Smooth muscle cell (in vitro differentiated cells): ENCODE data around the gene FNDC3A. TPM values are rescaled to one million over a fixed set of nuclear protein-coding genes. Genes with fewer than 3 reads are reported as not detected.
A peak's percentile ranks its signal among the peaks of the same experiment; 100 is the strongest.

Experiments used
- DNase-seq: peaks from one replicate; lab custom pipeline; 2025; ENCODE audit not compliant: unreplicated experiment; lab: John Stamatoyannopoulos, UW
- H2AFZ ChIP-seq: fragments of 200-600 bp; sonication (generic); 2 replicates; pipeline ENCODE4 v1.6.0; 2016; ENCODE audit warnings: antibody characterized with exemption, low read depth, mild to moderate bottlenecking
- H3F3A ChIP-seq: fragments of 200-600 bp; sonication (generic); 2 replicates; pipeline ENCODE4 v1.6.0; 2017; ENCODE audit warnings: antibody characterized with exemption, low read depth
- H3K27ac ChIP-seq: fragments of 200-600 bp; sonication (generic); 2 replicates; pipeline ENCODE4 v1.5.1; 2016; ENCODE audit warnings: low read depth, mild to moderate bottlenecking
- H3K27me3 ChIP-seq: fragments of 200-600 bp; sonication (generic); 2 replicates; pipeline ENCODE4 v1.6.1; 2016; ENCODE audit warnings: low read depth, mild to moderate bottlenecking
- H3K36me3 ChIP-seq: fragments of 200-600 bp; sonication (generic); 2 replicates; pipeline ENCODE4 v1.5.1; 2016; ENCODE audit warnings: low read depth
- H3K4me1 ChIP-seq: fragments of 200-600 bp; sonication (generic); 2 replicates; pipeline ENCODE4 v1.5.1; 2016; ENCODE audit warnings: low read depth
- H3K4me2 ChIP-seq: fragments of 200-600 bp; sonication (generic); 2 replicates; pipeline ENCODE4 v1.6.0; 2016; ENCODE audit warnings: mild to moderate bottlenecking
- H3K4me3 ChIP-seq: fragments of 200-600 bp; sonication (generic); 2 replicates; pipeline ENCODE4 v1.5.1; 2016; ENCODE audit warnings: mild to moderate bottlenecking
- H3K79me2 ChIP-seq: fragments of 200-600 bp; sonication (generic); 2 replicates; pipeline ENCODE4 v1.6.0; 2016; ENCODE audit warnings: low read depth, mild to moderate bottlenecking
- H3K9ac ChIP-seq: fragments of 200-600 bp; sonication (generic); 2 replicates; pipeline ENCODE4 v1.6.0; 2016; ENCODE audit warnings: low read depth
- H3K9me3 ChIP-seq: fragments of 200-600 bp; sonication (generic); replicated peaks from 2 replicates; pipeline ENCODE4 v1.5.1; 2016; ENCODE audit warnings: low read depth
- H4K20me1 ChIP-seq: fragments of 200-600 bp; sonication (generic); 2 replicates; pipeline ENCODE4 v1.6.0; 2016; ENCODE audit warnings: low read depth
- WGBS: methylation state at CpG from one replicate; pipeline ENCODE4 v1.1.7; 2016; ENCODE audit warnings: low lambda C conversion rate; 5-methylcytosine and 5-hydroxymethylcytosine counted together
- polyA plus RNA-seq: library from polyadenylated mRNA; unstranded; fragments of >200 nt; fragmentation: Nextera tagmentation; extraction: Ambion mirVana; gene quantifications from 2 replicates; pipeline ENCODE4 v1.2.1, GENCODE V29; 2016
- total RNA-seq: library from RNA; depleted of rRNA; stranded (reverse); fragments of >200 nt; gene quantifications from 2 replicates; pipeline ENCODE4 v1.2.3, GENCODE V29; 2014
- TF ChIP-seq, protein P1 (sequence below): fragments of 200-600 bp; sonication (generic); IDR thresholded peaks from 2 replicates; pipeline ENCODE4 v1.5.1; 2017; ENCODE audit warnings: borderline replicate concordance, mild to moderate bottlenecking, antibody characterized with exemption; ENCODE audit not compliant: insufficient read depth, poor library complexity, severe bottlenecking

Gene FNDC3A, protein sequence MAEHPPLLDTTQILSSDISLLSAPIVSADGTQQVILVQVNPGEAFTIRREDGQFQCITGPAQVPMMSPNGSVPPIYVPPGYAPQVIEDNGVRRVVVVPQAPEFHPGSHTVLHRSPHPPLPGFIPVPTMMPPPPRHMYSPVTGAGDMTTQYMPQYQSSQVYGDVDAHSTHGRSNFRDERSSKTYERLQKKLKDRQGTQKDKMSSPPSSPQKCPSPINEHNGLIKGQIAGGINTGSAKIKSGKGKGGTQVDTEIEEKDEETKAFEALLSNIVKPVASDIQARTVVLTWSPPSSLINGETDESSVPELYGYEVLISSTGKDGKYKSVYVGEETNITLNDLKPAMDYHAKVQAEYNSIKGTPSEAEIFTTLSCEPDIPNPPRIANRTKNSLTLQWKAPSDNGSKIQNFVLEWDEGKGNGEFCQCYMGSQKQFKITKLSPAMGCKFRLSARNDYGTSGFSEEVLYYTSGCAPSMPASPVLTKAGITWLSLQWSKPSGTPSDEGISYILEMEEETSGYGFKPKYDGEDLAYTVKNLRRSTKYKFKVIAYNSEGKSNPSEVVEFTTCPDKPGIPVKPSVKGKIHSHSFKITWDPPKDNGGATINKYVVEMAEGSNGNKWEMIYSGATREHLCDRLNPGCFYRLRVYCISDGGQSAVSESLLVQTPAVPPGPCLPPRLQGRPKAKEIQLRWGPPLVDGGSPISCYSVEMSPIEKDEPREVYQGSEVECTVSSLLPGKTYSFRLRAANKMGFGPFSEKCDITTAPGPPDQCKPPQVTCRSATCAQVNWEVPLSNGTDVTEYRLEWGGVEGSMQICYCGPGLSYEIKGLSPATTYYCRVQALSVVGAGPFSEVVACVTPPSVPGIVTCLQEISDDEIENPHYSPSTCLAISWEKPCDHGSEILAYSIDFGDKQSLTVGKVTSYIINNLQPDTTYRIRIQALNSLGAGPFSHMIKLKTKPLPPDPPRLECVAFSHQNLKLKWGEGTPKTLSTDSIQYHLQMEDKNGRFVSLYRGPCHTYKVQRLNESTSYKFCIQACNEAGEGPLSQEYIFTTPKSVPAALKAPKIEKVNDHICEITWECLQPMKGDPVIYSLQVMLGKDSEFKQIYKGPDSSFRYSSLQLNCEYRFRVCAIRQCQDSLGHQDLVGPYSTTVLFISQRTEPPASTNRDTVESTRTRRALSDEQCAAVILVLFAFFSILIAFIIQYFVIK
- 104 and 108 TPM in 2 replicates for total RNA-seq
- polyA plus RNA-seq: 21.7 and 22.0 TPM in 2 replicates

DNA sequence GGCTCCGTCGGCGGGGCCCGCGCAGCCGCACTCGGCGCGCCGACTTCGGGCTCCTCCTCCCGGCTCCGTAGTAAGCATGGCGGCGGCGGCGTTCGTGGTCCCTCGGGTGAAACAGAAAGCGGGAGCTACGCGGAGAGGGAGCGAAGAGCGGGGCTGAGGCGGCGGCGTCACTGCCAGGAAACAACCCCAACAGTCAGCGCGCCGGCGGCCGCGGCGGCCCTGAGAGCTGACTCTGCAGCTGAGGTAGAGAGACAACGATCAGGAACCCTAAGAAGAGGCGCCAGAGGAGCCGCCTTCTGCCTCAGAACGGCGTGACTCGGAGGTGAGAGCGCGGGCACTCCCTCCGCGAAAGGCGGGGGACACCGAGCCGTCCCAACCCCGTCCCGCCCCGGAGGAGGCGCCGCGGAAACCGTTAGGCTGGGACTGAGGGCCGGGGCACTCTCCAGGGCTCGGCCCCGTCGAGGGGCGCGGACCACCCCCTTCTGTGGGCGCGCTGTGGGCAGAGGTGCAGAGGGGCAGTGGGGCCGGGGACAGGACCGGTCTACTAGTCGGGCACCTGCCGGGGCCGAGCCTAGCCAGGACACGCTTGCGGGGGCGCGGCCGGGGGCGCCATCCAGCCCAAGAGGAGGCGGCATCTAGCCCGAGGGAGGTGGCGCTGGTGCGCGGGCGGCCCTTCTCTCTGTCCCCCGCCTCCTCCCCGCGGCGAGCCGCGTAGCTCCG, at the start of gene FNDC3A:
TSS of gene FNDC3A (plus strand) at position 57 of the 720 bp plus-strand sequence. CDS start 30,279 bp downstream, outside the sequence.
- H3K27me3 ChIP-seq: no peaks in the 10 kb centered on the region
- peaks cover 49% of the 10 kb centered on the region for H3K79me2 ChIP-seq
- no peaks in the 10 kb centered on the region for H3K36me3 ChIP-seq
- peak; percentile 80 for DNase-seq
- peak within 1 kb of the TSS; percentile 98 for H2AFZ ChIP-seq
- H3F3A ChIP-seq: peaks cover 10% of the 10 kb centered on the region
- peaks cover 38% of the 10 kb centered on the region for H3K4me1 ChIP-seq
- H3K4me3 ChIP-seq: peak within 1 kb of the TSS; percentile 97
- TF ChIP-seq, protein P1, sequence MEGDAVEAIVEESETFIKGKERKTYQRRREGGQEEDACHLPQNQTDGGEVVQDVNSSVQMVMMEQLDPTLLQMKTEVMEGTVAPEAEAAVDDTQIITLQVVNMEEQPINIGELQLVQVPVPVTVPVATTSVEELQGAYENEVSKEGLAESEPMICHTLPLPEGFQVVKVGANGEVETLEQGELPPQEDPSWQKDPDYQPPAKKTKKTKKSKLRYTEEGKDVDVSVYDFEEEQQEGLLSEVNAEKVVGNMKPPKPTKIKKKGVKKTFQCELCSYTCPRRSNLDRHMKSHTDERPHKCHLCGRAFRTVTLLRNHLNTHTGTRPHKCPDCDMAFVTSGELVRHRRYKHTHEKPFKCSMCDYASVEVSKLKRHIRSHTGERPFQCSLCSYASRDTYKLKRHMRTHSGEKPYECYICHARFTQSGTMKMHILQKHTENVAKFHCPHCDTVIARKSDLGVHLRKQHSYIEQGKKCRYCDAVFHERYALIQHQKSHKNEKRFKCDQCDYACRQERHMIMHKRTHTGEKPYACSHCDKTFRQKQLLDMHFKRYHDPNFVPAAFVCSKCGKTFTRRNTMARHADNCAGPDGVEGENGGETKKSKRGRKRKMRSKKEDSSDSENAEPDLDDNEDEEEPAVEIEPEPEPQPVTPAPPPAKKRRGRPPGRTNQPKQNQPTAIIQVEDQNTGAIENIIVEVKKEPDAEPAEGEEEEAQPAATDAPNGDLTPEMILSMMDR: no peak
- peaks cover 6% of the 10 kb centered on the region for H4K20me1 ChIP-seq
- peak within 1 kb of the TSS; percentile 91 for H3K27ac ChIP-seq
- WGBS: under 1% methylated on average over 39 of the region's 86 CpGs
- H3K9ac ChIP-seq: peak within 1 kb of the TSS; percentile 89
- no peaks in the 10 kb centered on the region for H3K9me3 ChIP-seq
- peak within 1 kb of the TSS; percentile 94 for H3K4me2 ChIP-seq

DNA sequence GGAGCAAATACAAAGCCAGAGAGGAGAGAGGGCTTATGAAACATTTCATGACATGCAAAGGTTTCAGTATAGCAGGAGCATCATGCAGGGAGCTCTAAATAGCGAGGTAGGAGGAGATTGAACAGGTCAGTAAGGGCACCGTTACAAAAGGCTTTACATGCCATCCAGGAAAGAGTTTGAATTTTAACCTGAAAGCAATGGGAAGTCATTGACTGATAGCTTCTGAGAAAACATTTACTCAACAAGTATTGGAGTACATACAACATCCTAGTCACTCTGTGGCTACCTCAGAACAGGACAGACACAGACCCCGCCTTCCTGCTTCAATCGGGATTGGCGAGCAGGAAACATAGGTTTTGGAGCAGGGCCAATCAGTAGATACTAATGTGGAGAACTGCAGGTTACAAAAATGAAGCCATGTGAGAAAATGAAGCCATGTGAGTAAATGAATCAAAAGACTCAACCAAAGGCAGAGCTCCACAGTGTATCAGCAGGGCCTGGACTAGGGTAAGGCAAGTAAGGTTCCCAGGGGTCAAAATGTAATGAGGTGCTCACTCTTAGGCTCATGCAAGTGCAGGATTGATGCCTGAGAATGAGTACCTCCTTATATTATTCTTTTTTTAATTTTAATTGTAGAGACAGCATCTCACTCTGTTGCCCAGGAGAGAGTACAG, 46.8 kb upstream of the FNDC3A start:
- WGBS: 94% methylated on average over 5 of the region's 5 CpGs

DNA sequence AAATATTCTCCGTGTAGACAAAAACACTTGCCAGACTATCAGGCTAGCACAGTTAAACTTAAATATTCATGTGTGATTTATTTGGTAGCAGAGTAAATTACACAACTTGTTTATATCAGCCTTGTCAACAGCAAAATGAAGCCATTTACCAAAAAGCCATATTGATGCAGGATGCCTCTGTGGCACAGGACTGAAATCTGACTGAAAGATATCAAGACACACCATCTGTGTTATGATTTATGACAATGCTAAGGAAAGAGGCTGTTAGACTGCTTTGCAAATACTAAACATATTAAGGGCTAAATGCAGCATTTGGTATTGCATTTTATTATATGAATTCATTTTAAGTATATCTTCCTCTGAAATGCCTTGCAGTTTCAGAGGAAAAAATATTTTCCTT, 44.8 kb upstream of the FNDC3A start:
- no peak overlapping the region for H2AFZ ChIP-seq
- no peaks in the 10 kb centered on the region for H3K9me3 ChIP-seq
- no peak for DNase-seq
- H3K27ac ChIP-seq: no peak overlapping the region
- no peak overlapping the region for H3K4me3 ChIP-seq
- no peaks in the 10 kb centered on the region for H3K27me3 ChIP-seq
- H4K20me1 ChIP-seq: no peaks in the 10 kb centered on the region
- no peaks in the 10 kb centered on the region for H3K79me2 ChIP-seq
- 67% methylated on average over 1 of the region's 1 CpG for WGBS
- TF ChIP-seq, protein P1: no peak
- H3K4me1 ChIP-seq: no peaks in the 10 kb centered on the region
- no peaks in the 10 kb centered on the region for H3K36me3 ChIP-seq
- H3K4me2 ChIP-seq: no peak overlapping the region
- H3F3A ChIP-seq: no peaks in the 10 kb centered on the region
- H3K9ac ChIP-seq: no peak overlapping the region

More for the DNA sequence above, 46.8 kb upstream of the FNDC3A start:
- no peaks in the 10 kb centered on the region for H3K4me1 ChIP-seq
- no peaks in the 10 kb centered on the region for H4K20me1 ChIP-seq
- no peak overlapping the region for H3K9ac ChIP-seq
- no peaks in the 10 kb centered on the region for H3K79me2 ChIP-seq
- H2AFZ ChIP-seq: no peak overlapping the region
- H3K9me3 ChIP-seq: no peaks in the 10 kb centered on the region
- H3K27me3 ChIP-seq: no peaks in the 10 kb centered on the region
- DNase-seq: no peak
- H3K27ac ChIP-seq: no peak overlapping the region
- H3K4me3 ChIP-seq: no peak overlapping the region
- H3K4me2 ChIP-seq: no peak overlapping the region
- H3F3A ChIP-seq: no peaks in the 10 kb centered on the region
- H3K36me3 ChIP-seq: no peaks in the 10 kb centered on the region
- TF ChIP-seq, protein P1: no peak
